GM19468 (cell line): ENCODE results near the gene RELB.

Source experiments
- ATAC-seq: cut with Tn5 transposase; IDR thresholded peaks from one replicate; pipeline ENCODE4 v1.9.1; 2021; ENCODE audit warnings: mild to moderate bottlenecking, moderate library complexity, moderate number of reproducible peaks; ENCODE audit not compliant: unreplicated experiment; ENCODE audit errors: extremely low read depth

The RELB gene

DNA sequence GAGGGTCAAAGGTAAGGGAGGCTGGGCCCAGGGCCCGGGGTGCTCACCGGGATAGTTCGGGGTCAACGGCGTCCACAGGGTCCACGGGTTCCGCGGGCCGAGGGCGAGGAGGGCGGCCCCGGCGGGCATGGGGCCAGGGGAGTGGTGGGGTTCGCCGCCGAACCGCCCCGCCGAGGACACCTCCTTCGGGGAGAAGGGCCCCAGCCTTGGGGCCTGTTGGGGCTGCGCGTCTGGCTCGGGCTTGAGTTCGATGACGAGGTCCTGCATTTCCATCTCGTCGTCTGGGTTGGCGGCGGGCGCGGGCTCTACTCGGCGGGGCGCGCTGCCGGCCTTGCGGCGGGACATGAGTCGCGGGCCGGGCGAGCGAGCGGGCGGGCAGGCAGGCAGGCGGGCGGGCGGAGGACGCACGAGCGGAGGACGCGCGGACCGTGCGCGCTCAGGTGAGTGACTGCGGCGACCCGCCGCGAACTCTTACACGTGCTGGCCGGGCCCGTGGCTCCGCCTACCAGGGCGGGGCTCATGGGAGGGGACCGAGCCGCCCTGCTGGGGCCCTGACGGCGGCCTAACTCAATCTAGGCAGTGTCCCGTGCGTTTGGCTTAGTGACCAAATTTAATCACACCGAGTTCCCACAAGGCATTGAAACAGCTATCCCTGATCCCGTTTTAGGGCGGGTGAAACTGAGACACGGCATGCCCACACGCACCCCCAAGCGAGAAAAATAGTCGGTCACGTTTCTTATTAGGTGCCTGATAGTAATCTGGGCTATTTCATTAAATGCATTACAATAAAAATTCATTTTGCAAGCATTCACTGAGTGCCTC, 75.0 kb downstream of the RELB start, which contains the start of gene ZNF296:
ZNF296 (minus strand) TSS at position 450 of the 822 bp plus-strand sequence; CDS start at position 345, 105 bp downstream.
- peak; percentile 36 for ATAC-seq

- ATAC-seq, result no peak
Observed at GRCh38 chr19:45076851-45077730, 75.8 kb downstream of the RELB start.

DNA sequence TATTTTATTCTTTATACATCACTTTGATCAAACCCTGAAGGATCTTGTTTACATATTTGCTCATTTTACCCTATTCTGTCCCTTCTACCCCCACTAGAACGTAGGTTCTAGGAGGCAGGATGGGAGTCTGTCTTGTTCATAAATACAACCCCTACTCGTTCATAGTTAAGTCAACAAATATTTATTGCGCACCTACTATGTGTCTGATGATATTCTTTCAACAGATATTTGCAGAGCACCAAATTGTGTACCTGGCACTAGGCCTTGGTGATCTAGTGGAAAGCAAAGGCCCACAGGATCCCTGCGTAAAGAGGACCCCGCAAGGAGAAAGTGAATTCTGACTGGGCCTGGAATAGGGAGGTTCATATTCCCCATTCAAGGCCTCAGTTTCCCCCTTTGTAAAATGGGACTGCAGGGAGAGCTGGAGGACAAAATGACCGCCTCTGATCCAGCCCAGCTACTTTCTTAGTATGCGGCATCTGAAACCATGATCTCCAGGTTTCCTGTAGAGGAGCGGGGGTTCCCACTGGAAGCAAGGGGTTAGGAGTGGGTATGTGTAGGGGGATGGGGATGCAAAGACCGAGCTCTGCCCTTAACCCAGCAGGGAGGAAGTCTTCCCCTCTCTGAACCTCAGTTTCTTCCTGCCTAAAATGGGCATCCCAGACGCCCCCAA, 77.3 kb downstream of the RELB start:
- ATAC-seq, result no peak

- no peak for ATAC-seq
Observed at GRCh38 chr19:45079063-45079910, 78.0 kb downstream of the RELB start, which contains the start of gene GEMIN7. Gene GEMIN7 (plus strand): TSS chr19:45079260. CDS start chr19:45090115, 10,855 bp downstream.

- no peak for ATAC-seq
Observed at GRCh38 chr19:45079911-45080370, 78.7 kb downstream of the RELB start.

DNA sequence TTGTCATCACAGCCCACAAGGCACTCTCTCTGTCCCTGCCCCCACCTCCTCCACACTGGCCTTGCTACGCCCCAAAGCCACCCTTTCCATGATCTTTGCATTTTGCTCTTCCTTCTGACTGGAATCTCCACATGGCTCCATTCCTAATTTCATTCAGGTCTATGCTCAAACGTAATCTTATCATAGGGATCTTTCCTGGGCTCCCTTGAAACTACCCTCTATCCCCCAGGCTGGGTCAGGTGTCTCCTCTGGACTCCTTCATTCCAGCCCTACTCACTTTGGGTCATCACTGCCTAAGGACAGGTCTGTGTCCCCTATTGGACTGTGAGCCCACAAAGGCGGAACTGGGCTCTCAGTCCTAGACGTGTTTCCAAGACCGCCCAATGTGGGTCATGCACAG, 80.9 kb downstream of the RELB start:
- no peak for ATAC-seq

- no peak for ATAC-seq
Observed at GRCh38 chr19:45086480-45086879, 85.2 kb downstream of the RELB start.

GRCh38 chr19:45087531-45087930, 86.3 kb downstream of the RELB start:
- no peak for ATAC-seq
